Neural cell (in vitro differentiated cells): ENCODE results near the gene FAM118A. TPM values are rescaled to one million over a fixed set of nuclear protein-coding genes. Genes with fewer than 3 reads are reported as not detected.

Experiments
- H2AFZ ChIP-seq: fragments of 200-600, 300-800 bp; sonication (generic), shearing (Covaris generic); 2 replicates; pipeline ENCODE4 v1.6.0; 2014; ENCODE audit warnings: low read depth, mild to moderate bottlenecking, antibody characterized with exemption, low read length, moderate library complexity
- H3F3A ChIP-seq: fragments of 200-600 bp; shearing (Covaris generic); 2 replicates; pipeline ENCODE4 v1.6.1; 2016; ENCODE audit warnings: mild to moderate bottlenecking, moderate library complexity, mixed read lengths, antibody characterized with exemption, low read length; ENCODE audit not compliant: insufficient read depth, poor library complexity, severe bottlenecking
- H3K27ac ChIP-seq: fragments of 200-600, 300-800 bp; sonication (generic), shearing (Covaris generic); 2 replicates; pipeline ENCODE4 v1.5.1; 2014; ENCODE audit warnings: mild to moderate bottlenecking, low read length, moderate library complexity
- H3K27me3 ChIP-seq: fragments of 300-800, 200-600 bp; sonication (generic), shearing (Covaris generic); 2 replicates; pipeline ENCODE4 v1.6.0; 2014; ENCODE audit warnings: mild to moderate bottlenecking, low read depth, low read length, moderate library complexity; ENCODE audit not compliant: insufficient read depth
- H3K36me3 ChIP-seq: fragments of 300-800, 200-600 bp; sonication (generic), shearing (Covaris generic); 2 replicates; pipeline ENCODE4 v1.5.1; 2014; ENCODE audit warnings: mild to moderate bottlenecking, antibody characterized with exemption, low read length, moderate library complexity; ENCODE audit not compliant: insufficient read depth
- H3K4me2 ChIP-seq: fragments of 300-800, 200-600 bp; sonication (generic), shearing (Covaris generic); 2 replicates; pipeline ENCODE4 v1.6.0; 2014; ENCODE audit warnings: mild to moderate bottlenecking, low read length
- H3K4me3 ChIP-seq: fragments of 300-800, 200-600 bp; sonication (generic), shearing (Covaris generic); 2 replicates; pipeline ENCODE4 v1.5.1; 2014; ENCODE audit warnings: mild to moderate bottlenecking, low read length, moderate library complexity
- H3K79me2 ChIP-seq: fragments of 200-600 bp; shearing (Covaris generic); replicated peaks from 2 replicates; pipeline ENCODE4 v1.6.0; 2014; ENCODE audit warnings: mild to moderate bottlenecking, low read length, moderate library complexity; ENCODE audit not compliant: insufficient read depth
- H3K9ac ChIP-seq: fragments of 300-800, 200-600 bp; sonication (generic), shearing (Covaris generic); 2 replicates; pipeline ENCODE4 v1.6.1; 2016; ENCODE audit warnings: mild to moderate bottlenecking, low read length, mixed read lengths
- H3K9me2 ChIP-seq: fragments of 200-600 bp; shearing (Covaris generic); 2 replicates; pipeline ENCODE4 v1.6.1; 2016; ENCODE audit warnings: mild to moderate bottlenecking, low read length, mixed read lengths; ENCODE audit not compliant: insufficient read depth
- H3K9me3 ChIP-seq: fragments of 200-600, 300-800 bp; sonication (generic), shearing (Covaris generic); 2 replicates; pipeline ENCODE4 v1.6.1; 2016; ENCODE audit warnings: mild to moderate bottlenecking, mixed run types, low read length, moderate library complexity, mixed read lengths
- H4K20me1 ChIP-seq: fragments of 200-600 bp; shearing (Covaris generic); 2 replicates; pipeline ENCODE4 v1.6.1; 2016; ENCODE audit warnings: mild to moderate bottlenecking, mixed run types; ENCODE audit not compliant: insufficient read depth
- CTCF ChIP-seq: fragments of 450-650 bp; IDR thresholded peaks from 2 replicates; pipeline ENCODE4 v1.5.1; 2014; ENCODE audit warnings: antibody characterized with exemption, mild to moderate bottlenecking, moderate library complexity; ENCODE audit not compliant: poor library complexity, severe bottlenecking
- EP300 ChIP-seq: fragments of 450-650 bp; conservative IDR thresholded peaks from 2 replicates; pipeline ENCODE4 v1.6.1; 2014; ENCODE audit warnings: antibody characterized with exemption, mild to moderate bottlenecking, moderate library complexity; ENCODE audit not compliant: poor library complexity, severe bottlenecking
- EZH2 ChIP-seq: fragments of 200-600, 300-800 bp; shearing (Covaris generic), sonication (generic); IDR thresholded peaks from 2 replicates; pipeline ENCODE4 v1.6.1; 2014; ENCODE audit warnings: antibody characterized with exemption, low read length, borderline replicate concordance, mild to moderate bottlenecking; ENCODE audit not compliant: insufficient read depth, poor library complexity, severe bottlenecking
- MXI1 ChIP-seq: fragments of 450-650 bp; conservative IDR thresholded peaks from 2 replicates; pipeline ENCODE4 v1.6.1; 2014; ENCODE audit warnings: antibody characterized with exemption, mild to moderate bottlenecking; ENCODE audit not compliant: poor library complexity, severe bottlenecking
- POLR2AphosphoS5 ChIP-seq: IDR thresholded peaks from 2 replicates; pipeline ENCODE4 v1.6.1; 2012
- RAD21 ChIP-seq: fragments of 450-650 bp; conservative IDR thresholded peaks from 2 replicates; pipeline ENCODE4 v1.6.1; 2014; ENCODE audit warnings: antibody characterized with exemption, mild to moderate bottlenecking, moderate library complexity
- REST ChIP-seq: IDR thresholded peaks from 2 replicates; pipeline ENCODE4 v1.6.1; 2012; ENCODE audit warnings: borderline replicate concordance
- SMC3 ChIP-seq: fragments of 450-650 bp; conservative IDR thresholded peaks from 2 replicates; pipeline ENCODE4 v1.6.1; 2014; ENCODE audit warnings: antibody characterized with exemption, mild to moderate bottlenecking, moderate library complexity; ENCODE audit not compliant: poor library complexity
- TAF1 ChIP-seq: IDR thresholded peaks from 2 replicates; pipeline ENCODE4 v1.6.1; 2012; ENCODE audit warnings: low read depth
- polyA plus RNA-seq: library from polyadenylated mRNA; depleted of rRNA; stranded (reverse); fragments of >200 nt; gene quantifications from 2 replicates; pipeline ENCODE4 v1.2.3, GENCODE V29; 2014

Gene FAM118A
- polyA plus RNA-seq, 1 donor from 2014 or later, result 9.6 TPM

GRCh38 chr22:45308957-45309421 lies 745 bp upstream of the FAM118A start:
- H3K4me3 ChIP-seq, result peak overlapping the region; percentile 92
- no peaks in the 10 kb centered on the region for H3K27me3 ChIP-seq
- H3F3A ChIP-seq, result no peaks in the 10 kb centered on the region
- no peak for TF ChIP-seq REST
- TF ChIP-seq EZH2, result no peak
- TF ChIP-seq POLR2AphosphoS5, result no peak
- no peak for TF ChIP-seq EP300
- no peak for TF ChIP-seq CTCF
- no peak for TF ChIP-seq RAD21
- no peaks in the 10 kb centered on the region for H4K20me1 ChIP-seq
- H3K4me2 ChIP-seq, result peak overlapping the region; percentile 74
- peak overlapping the region; percentile 59 for H3K27ac ChIP-seq
- peaks cover 3% of the 10 kb centered on the region for H3K79me2 ChIP-seq
- H3K36me3 ChIP-seq, result no peaks in the 10 kb centered on the region
- no peaks in the 10 kb centered on the region for H3K9me2 ChIP-seq
- no peaks in the 10 kb centered on the region for H3K9me3 ChIP-seq
- H3K9ac ChIP-seq, result peak overlapping the region; percentile 69
- peak overlapping the region; percentile 97 for H2AFZ ChIP-seq

- Histone ChIP-seq H3K4me3 (peak overlapping the region; percentile 92), H3K4me2 (peak overlapping the region; percentile 42), H4K20me1 (no peaks in the 10 kb centered on the region), H3K27ac (no peak overlapping the region), H3K9me3 (no peaks in the 10 kb centered on the region), H3K27me3 (no peaks in the 10 kb centered on the region), H3K36me3 (no peaks in the 10 kb centered on the region), H3K79me2 (peaks cover 3% of the 10 kb centered on the region), H2AFZ (peak overlapping the region; percentile 7), H3F3A (no peaks in the 10 kb centered on the region), H3K9me2 (no peaks in the 10 kb centered on the region), H3K9ac (peak overlapping the region; percentile 69)
- TF ChIP-seq TAF1, result no peak
- TF ChIP-seq REST, result no peak
- no peak for TF ChIP-seq EZH2
- TF ChIP-seq POLR2AphosphoS5, result no peak
- TF ChIP-seq RAD21, result no peak
- no peak for TF ChIP-seq EP300
- TF ChIP-seq SMC3, result no peak
- TF ChIP-seq CTCF, result no peak
- TF ChIP-seq MXI1, result no peak
Measured at GRCh38 chr22:45310331-45310976, 720 bp downstream of the FAM118A start.
